Prostate gland (tissue), 2 donors: ENCODE data around the gene LCP2. TPM values are rescaled to one million over a fixed set of nuclear protein-coding genes. Genes with fewer than 3 reads are reported as not detected.

Experiments
- DNase-seq: peaks from one replicate; pipeline ENCODE4 v3.0.0-alpha.2; 2019; ENCODE audit warnings: low spot score
- H3K27ac ChIP-seq, 2 donors: fragments of 200-600 bp; sonication (generic); 2 replicates each; pipeline ENCODE4 v1.5.1; 2017 to 2019
- H3K27me3 ChIP-seq: fragments of 200-600 bp; sonication (generic); replicated peaks from 2 replicates; pipeline ENCODE4 v1.5.1; 2019; ENCODE audit not compliant: insufficient read depth
- H3K36me3 ChIP-seq, 2 donors: fragments of 200-600 bp; sonication (generic); 1 replicate in 1 of 2; 2 replicates in 1 of 2; pipeline versions ENCODE4 v1.5.1 to v1.8.1; 2017 to 2019
- H3K4me1 ChIP-seq: fragments of 200-600 bp; sonication (generic); replicated peaks from 2 replicates; pipeline ENCODE4 v1.5.1; 2019
- H3K4me3 ChIP-seq, 2 donors: fragments of 200-600 bp; sonication (generic); 2 replicates each; pipeline ENCODE4 v1.5.1; 2017 to 2019
- H3K9me3 ChIP-seq: fragments of 200-600 bp; sonication (generic); 2 replicates; pipeline ENCODE4 v1.5.1; 2017
- CTCF ChIP-seq, 4 experiments: fragments of 200-600 bp in 2 of 4; fragments of 450-650 bp in 2 of 4; sonication (generic) in 2 of 4; IDR thresholded peaks; 1 replicate in 3 of 4; 2 replicates in 1 of 4; pipeline ENCODE4 v1.5.1; 2016 to 2019; ENCODE audit warnings: antibody characterized with exemption in 4 of 4, mild to moderate bottlenecking in 2 of 4, moderate library complexity in 2 of 4
- POLR2A ChIP-seq: fragments of 450-650 bp; IDR thresholded peaks from one replicate; pipeline ENCODE4 v1.6.1; 2016; ENCODE audit warnings: antibody characterized with exemption, mild to moderate bottlenecking
- POLR2AphosphoS5 ChIP-seq: sonication (generic); formaldehyde crosslinking; IDR thresholded peaks from one replicate; pipeline ENCODE4 v1.6.1; 2017; ENCODE audit warnings: antibody characterized with exemption
- WGBS: methylation state at CpG from one replicate; pipeline ENCODE4 v1.1.5; 2018; 5-methylcytosine and 5-hydroxymethylcytosine counted together
- intact Hi-C: fragments of 100-400 bp; cut with DNase I; formaldehyde crosslinking; loops from one replicate; pipeline ENCODE4 v1.14.2; 2022
- total RNA-seq, 2 donors: library from RNA; depleted of rRNA; stranded (reverse); fragments of >200 nt; gene quantifications; one replicate each; pipeline ENCODE4 v1.1.0, GENCODE V29; 2016

LCP2 gene
- total RNA-seq, 2 donors from 2014 or later, result 3.3 to 11.3 TPM

- intact Hi-C loops, result loop anchor here (5.0 kb wide), 1 partner anchor 413 kb away; no protein-coding TSS in a partner anchor
- no peak for TF ChIP-seq CTCF (IDR thresholded peaks at IDR 0.05)
- Histone ChIP-seq H3K4me1 (no peaks in the 10 kb centered on the region), H3K4me3 (no peak overlapping the region), H3K27ac (no peak overlapping the region), H3K27me3 (no peaks in the 10 kb centered on the region), H3K36me3 (no peaks in the 10 kb centered on the region), H3K9me3 (no peaks in the 10 kb centered on the region)
- 57% methylated on average over 2 of the region's 2 CpGs for WGBS
- DNase-seq, result no peak
Observed at GRCh38 chr5:170219615-170220014, 78.0 kb downstream of the LCP2 start.

DNA sequence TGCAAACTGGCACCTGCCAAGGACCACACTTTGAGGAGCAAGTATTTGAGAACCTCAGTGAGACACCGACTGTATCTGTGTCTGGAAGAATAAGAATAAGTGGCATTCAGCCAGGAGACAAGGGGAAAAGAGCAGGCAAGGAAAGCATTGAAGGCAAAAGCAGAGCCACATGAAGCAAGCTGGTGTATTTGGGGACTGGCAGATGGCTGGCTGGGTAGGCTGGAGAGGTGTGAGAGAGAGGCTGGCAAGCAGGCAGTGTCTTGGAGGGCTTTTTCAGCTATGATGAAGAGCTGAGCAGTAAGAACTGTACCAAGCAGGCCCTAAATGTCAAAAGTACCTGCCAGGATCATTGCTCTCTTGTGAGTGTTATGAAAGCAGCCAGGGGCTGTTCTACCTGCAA, 78.9 kb downstream of the LCP2 start:
- Histone ChIP-seq H3K4me3 (no peak overlapping the region), H3K4me1 (no peaks in the 10 kb centered on the region), H3K27ac (no peak overlapping the region), H3K9me3 (no peaks in the 10 kb centered on the region), H3K27me3 (no peaks in the 10 kb centered on the region), H3K36me3 (no peaks in the 10 kb centered on the region)
- DNase-seq, result no peak
- TF ChIP-seq POLR2AphosphoS5 (no peak), POLR2A (no peak), CTCF (IDR thresholded peaks at IDR 0.05) (no peak)
- 42% methylated on average over 1 of the region's 1 CpG for WGBS
- intact Hi-C loops, result no loop called here

GRCh38 chr5:170217831-170218230, 79.7 kb downstream of the LCP2 start:
- H3K9me3 ChIP-seq, result no peaks in the 10 kb centered on the region
- H3K4me1 ChIP-seq, result no peaks in the 10 kb centered on the region
- DNase-seq, result no peak
- intact Hi-C loops, result no loop called here
- no peak overlapping the region for H3K4me3 ChIP-seq
- no peak overlapping the region for H3K27ac ChIP-seq
- WGBS, result 81% methylated on average over 5 of the region's 5 CpGs
- H3K27me3 ChIP-seq, result no peaks in the 10 kb centered on the region
- no peak for TF ChIP-seq POLR2A
- no peak for TF ChIP-seq POLR2AphosphoS5
- no peak for TF ChIP-seq CTCF (IDR thresholded peaks at IDR 0.05)
- no peaks in the 10 kb centered on the region for H3K36me3 ChIP-seq

DNA sequence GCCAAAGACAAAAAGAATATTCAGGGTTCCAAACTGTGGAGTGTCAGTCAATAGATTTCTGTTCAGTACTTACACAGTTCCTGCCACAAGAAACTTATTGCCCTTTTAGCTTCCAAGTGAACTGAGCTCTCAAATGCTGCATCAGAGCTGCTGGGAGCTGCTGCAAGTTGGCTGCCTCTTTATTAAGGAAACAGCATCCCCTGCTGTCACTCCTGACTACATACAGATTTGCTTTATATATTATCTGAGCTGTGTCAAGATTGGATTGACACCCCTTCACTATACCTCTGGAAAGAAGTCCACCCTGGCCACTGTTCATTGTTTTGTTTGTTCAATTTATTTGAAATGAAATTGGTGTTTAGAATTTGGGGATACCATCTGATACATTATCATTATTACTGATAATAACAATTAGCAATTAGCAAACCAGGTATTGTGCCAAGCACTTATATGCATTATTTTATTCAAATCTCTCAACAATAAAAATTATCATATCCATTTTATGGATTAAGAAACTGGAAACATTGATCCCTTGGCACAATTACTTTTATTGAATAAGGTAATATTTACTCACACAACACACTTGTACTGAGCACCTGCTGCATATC, 81.2 kb downstream of the LCP2 start:
- Histone ChIP-seq H3K4me3 (no peak overlapping the region), H3K27me3 (no peaks in the 10 kb centered on the region), H3K27ac (no peak overlapping the region), H3K4me1 (no peaks in the 10 kb centered on the region), H3K36me3 (no peaks in the 10 kb centered on the region), H3K9me3 (no peaks in the 10 kb centered on the region)
- DNase-seq, result no peak
- intact Hi-C loops, result no loop called here
- TF ChIP-seq POLR2AphosphoS5 (no peak), CTCF (IDR thresholded peaks at IDR 0.05) (peak in 2 of 4 experiments; percentile 45 to 48), POLR2A (no peak)

DNA sequence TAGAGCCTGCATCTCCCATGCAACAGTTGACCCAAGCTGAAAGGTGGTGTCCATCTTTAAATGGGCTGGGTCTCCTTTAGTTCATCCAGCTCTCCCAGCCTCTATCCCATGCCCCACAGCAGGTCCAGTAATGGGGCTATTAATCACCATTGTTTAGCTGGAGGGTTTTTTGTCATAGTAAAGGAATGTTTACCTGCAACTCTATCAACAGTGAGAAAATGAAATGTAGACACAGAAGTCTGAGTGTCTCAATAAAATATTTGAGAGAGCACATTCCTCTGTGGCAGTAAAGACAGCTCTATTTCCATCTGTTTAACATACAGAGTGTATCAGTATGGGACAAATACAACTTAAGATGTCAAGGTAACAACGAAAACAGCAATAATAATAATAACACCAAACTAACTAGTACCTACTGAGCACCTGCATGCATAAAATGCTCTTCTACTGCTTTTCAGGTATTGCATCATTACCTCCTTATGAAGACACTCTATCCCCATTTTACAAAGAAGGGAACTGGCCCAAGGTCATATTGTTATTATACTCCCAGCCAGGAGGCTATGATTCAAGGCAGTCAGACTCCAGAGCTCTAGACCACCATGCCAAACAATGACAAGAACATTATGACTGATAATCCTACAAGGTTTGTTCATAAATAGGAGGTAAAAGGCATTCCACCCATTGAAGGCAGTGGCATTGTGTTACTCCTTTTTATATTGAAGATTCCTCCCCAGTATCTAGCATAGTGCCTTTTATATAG, 85.8 kb downstream of the LCP2 start:
- Histone ChIP-seq H3K9me3 (no peaks in the 10 kb centered on the region), H3K27ac (no peak overlapping the region), H3K27me3 (no peaks in the 10 kb centered on the region), H3K4me1 (no peaks in the 10 kb centered on the region), H3K4me3 (no peak overlapping the region), H3K36me3 (no peaks in the 10 kb centered on the region)
- 50% methylated on average over 1 of the region's 1 CpG for WGBS
- intact Hi-C loops, result no loop called here
- DNase-seq, result no peak
- TF ChIP-seq CTCF (IDR thresholded peaks at IDR 0.05) (no peak), POLR2AphosphoS5 (no peak), POLR2A (no peak)
